ENCODE measurements around the gene ATP5F1B.

DNA sequence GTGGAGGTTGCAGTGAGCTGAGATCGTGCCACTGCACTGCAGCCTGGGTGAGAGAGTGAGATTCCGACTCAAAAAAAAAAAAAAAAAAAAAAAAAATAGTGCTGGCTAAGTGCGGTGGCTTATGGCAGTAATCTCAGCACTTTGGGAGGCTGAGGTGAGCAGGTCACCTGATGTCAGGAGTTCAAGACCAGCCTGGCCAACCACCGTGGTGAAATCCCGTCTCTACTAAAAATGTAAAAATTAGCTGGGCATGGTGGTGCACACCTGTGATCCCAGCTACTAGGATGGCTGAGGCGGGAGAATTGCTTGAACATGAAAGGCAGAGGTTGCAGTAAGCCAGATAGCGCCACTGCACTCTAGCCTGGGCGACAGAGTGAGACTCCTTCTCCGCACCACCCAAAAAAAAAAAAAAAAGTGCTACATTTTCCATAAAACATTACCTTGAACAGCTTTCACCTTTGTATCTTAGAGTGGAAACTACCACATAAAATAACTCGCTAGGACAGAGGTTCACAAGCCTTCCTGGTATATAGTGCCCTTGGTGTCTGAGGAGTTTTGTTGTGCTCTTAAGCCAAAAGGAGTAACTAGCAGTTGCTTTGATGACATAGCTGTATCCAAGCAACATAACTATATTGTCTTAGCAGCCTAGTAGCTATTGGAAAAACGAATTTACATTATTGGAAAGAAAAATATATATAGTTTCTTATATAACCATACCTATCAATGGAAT is 31.2 kb upstream of the ATP5F1B start:
- no peak for TF ChIP-seq CTCF (IDR thresholded peaks at IDR 0.05)
- TF ChIP-seq MAZ (IDR thresholded peaks at IDR 0.05; ENCODE audit: borderline replicate concordance, low read depth, low read length), result no peak
- TF ChIP-seq REST (IDR thresholded peaks at IDR 0.05), result no peak
- no peak for TF ChIP-seq BHLHE40 (IDR thresholded peaks at IDR 0.05; ENCODE audit: low read depth, low read length)
- no peak for TF ChIP-seq EP300 (IDR thresholded peaks at IDR 0.05)
- TF ChIP-seq POLR2A (IDR thresholded peaks at IDR 0.05; ENCODE audit: low read length), result no peak
- TF ChIP-seq MAFK (IDR thresholded peaks at IDR 0.05; ENCODE audit: partially characterized antibody), result no peak
- TF ChIP-seq SMC3 (IDR thresholded peaks at IDR 0.05), result no peak
- TF ChIP-seq HOXA7 (CRISPR knock-in tag; IDR thresholded peaks at IDR 0.05), result no peak
- TF ChIP-seq CHD2 (IDR thresholded peaks at IDR 0.05; ENCODE audit: low read length, partially characterized antibody), result no peak
- no peak for TF ChIP-seq HDAC2 (IDR thresholded peaks at IDR 0.05)
- no peak for TF ChIP-seq ESRRA (IDR thresholded peaks at IDR 0.05; ENCODE audit: borderline replicate concordance, low read length)
- TF ChIP-seq, protein P1, sequence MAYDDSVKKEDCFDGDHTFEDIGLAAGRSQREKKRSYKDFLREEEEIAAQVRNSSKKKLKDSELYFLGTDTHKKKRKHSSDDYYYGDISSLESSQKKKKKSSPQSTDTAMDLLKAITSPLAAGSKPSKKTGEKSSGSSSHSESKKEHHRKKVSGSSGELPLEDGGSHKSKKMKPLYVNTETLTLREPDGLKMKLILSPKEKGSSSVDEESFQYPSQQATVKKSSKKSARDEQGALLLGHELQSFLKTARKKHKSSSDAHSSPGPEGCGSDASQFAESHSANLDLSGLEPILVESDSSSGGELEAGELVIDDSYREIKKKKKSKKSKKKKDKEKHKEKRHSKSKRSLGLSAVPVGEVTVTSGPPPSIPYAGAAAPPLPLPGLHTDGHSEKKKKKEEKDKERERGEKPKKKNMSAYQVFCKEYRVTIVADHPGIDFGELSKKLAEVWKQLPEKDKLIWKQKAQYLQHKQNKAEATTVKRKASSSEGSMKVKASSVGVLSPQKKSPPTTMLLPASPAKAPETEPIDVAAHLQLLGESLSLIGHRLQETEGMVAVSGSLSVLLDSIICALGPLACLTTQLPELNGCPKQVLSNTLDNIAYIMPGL (CRISPR knock-in tag; IDR thresholded peaks at IDR 0.05; ENCODE audit: borderline replicate concordance), result no peak
- TF ChIP-seq CHD4 (IDR thresholded peaks at IDR 0.05; ENCODE audit: borderline replicate concordance), result no peak
